Sciatic nerve (tissue), 2 donors: ENCODE measurements around the gene HCN4. TPM values are rescaled to one million over a fixed set of nuclear protein-coding genes. Genes with fewer than 3 reads are reported as not detected.

Experiments
- ATAC-seq: fragments of 200-7000 bp; cut with Tn5 transposase; one replicate; pipeline ENCODE4 v1.9.1; 2020; ENCODE audit warnings: mild to moderate bottlenecking, moderate library complexity
- DNase-seq: peaks from one replicate; pipeline ENCODE4 v3.0.0-alpha.2; 2020; ENCODE audit warnings: low spot score
- intact Hi-C: fragments of 100-400 bp; cut with DNase I; formaldehyde crosslinking; loops from one replicate; pipeline ENCODE4 v1.14.2; 2022
- total RNA-seq: library from RNA; stranded (reverse); fragmentation: NEBNext Ultra II Directional; extraction: Animal tissue kit (Norgen Biotek cat#: 25700); gene quantifications from one replicate; pipeline ENCODE4 v1.2.1, GENCODE V29; 2021
- donor health status: DM: no; HTN: no; CAD: no.
- donor health status: DM: no; HTN: no; CAD: no.

Gene HCN4
- total RNA-seq, 1 donor from 2014 or later: not detected

GRCh38 chr15:73355612-73356265, 13.0 kb downstream of the HCN4 start:
- no peak for DNase-seq
- no peak for ATAC-seq
- intact Hi-C loops: no loop called here

GRCh38 chr15:73354241-73354640, 14.5 kb downstream of the HCN4 start:
- ATAC-seq (no peak), DNase-seq (no peak)
- intact Hi-C loops: no loop called here

GRCh38 chr15:73353734-73354133, 15.0 kb downstream of the HCN4 start:
- intact Hi-C loops: no loop called here
- no peak for ATAC-seq

GRCh38 chr15:73352082-73352481, 16.7 kb downstream of the HCN4 start:
- no peak for ATAC-seq
- DNase-seq: no peak
- intact Hi-C loops: no loop called here

More at GRCh38 chr15:73353734-73354133, 15.0 kb downstream of the HCN4 start:
- DNase-seq: no peak

GRCh38 chr15:73349191-73349590, 19.6 kb downstream of the HCN4 start:
- no peak for ATAC-seq
- no peak for DNase-seq
- intact Hi-C loops: no loop called here

- DNase-seq (peak; percentile 66), ATAC-seq (no peak)
- intact Hi-C loops: no loop called here
Measured at GRCh38 chr15:73346735-73347312, 21.9 kb downstream of the HCN4 start.

- ATAC-seq (no peak), DNase-seq (no peak)
- intact Hi-C loops: no loop called here
Measured at GRCh38 chr15:73345658-73346057, 23.1 kb downstream of the HCN4 start.

GRCh38 chr15:73344056-73344455, 24.7 kb downstream of the HCN4 start:
- intact Hi-C loops: no loop called here
- DNase-seq (no peak), ATAC-seq (no peak)

- DNase-seq: no peak
- no peak for ATAC-seq
- intact Hi-C loops: no loop called here
Measured at GRCh38 chr15:73341886-73342600, 26.7 kb downstream of the HCN4 start.

- no peak for DNase-seq
- ATAC-seq: no peak
- intact Hi-C loops: no loop called here
Measured at GRCh38 chr15:73340502-73341192, 28.1 kb downstream of the HCN4 start.

GRCh38 chr15:73338606-73339374, 30.0 kb downstream of the HCN4 start:
- DNase-seq (no peak), ATAC-seq (no peak)
- intact Hi-C loops: loop anchor here (5.0 kb wide), 1 partner anchor 1994 kb away; no protein-coding TSS in a partner anchor

GRCh38 chr15:73338058-73338457, 30.7 kb downstream of the HCN4 start:
- DNase-seq (no peak), ATAC-seq (no peak)
- intact Hi-C loops: loop anchor here (5.0 kb wide), 1 partner anchor 1994 kb away; no protein-coding TSS in a partner anchor

GRCh38 chr15:73337187-73337586, 31.6 kb downstream of the HCN4 start:
- no peak for DNase-seq
- ATAC-seq: no peak
- intact Hi-C loops: loop anchor here (5.0 kb wide), 1 partner anchor 1995 kb away; no protein-coding TSS in a partner anchor

GRCh38 chr15:73336756-73337155, 32.0 kb downstream of the HCN4 start:
- DNase-seq: no peak
- intact Hi-C loops: loop anchor here (5.0 kb wide), 1 partner anchor 1996 kb away; no protein-coding TSS in a partner anchor
- ATAC-seq: no peak

GRCh38 chr15:73335471-73335870, 33.3 kb downstream of the HCN4 start:
- intact Hi-C loops: loop anchor here (5.0 kb wide), 1 partner anchor 1997 kb away; no protein-coding TSS in a partner anchor

GRCh38 chr15:73335026-73335425, 33.7 kb downstream of the HCN4 start:
- DNase-seq (no peak), ATAC-seq (no peak)
- intact Hi-C loops: loop anchor here (5.0 kb wide), 1 partner anchor 1997 kb away; no protein-coding TSS in a partner anchor

More at GRCh38 chr15:73335471-73335870, 33.3 kb downstream of the HCN4 start:
- DNase-seq: no peak
- ATAC-seq: no peak

GRCh38 chr15:73334086-73334485, 34.7 kb downstream of the HCN4 start:
- ATAC-seq (no peak), DNase-seq (no peak)
- intact Hi-C loops: no loop called here

- ATAC-seq (no peak), DNase-seq (no peak)
- intact Hi-C loops: no loop called here
Measured at GRCh38 chr15:73333001-73333400, 35.8 kb downstream of the HCN4 start.
